Activated CD8-positive, alpha-beta T cell treated with anti-CD3 and anti-CD28 coated beads for 36 hours (primary cell): ENCODE results near the gene RAB9B. TPM values are rescaled to one million over a fixed set of nuclear protein-coding genes. Genes with fewer than 3 reads are reported as not detected.

Source experiments
- ATAC-seq: fragments of 200-7000 bp; cut with Tn5 transposase; one replicate; pipeline ENCODE4 v1.10.0; 2021; ENCODE audit warnings: mild to moderate bottlenecking, moderate library complexity
- CTCF ChIA-PET: fragments of 350-600 bp; sonication (Branson Sonifier 250); formaldehyde crosslinking; loops from one replicate; lab custom pipeline; 2021; ENCODE audit warnings: antibody characterized with exemption; lab: Charles Lee
- POLR2A ChIA-PET: fragments of 350-600 bp; sonication (Branson Sonifier 250); formaldehyde crosslinking; loops from one replicate; lab custom pipeline; 2021; ENCODE audit warnings: antibody characterized with exemption; lab: Charles Lee
- DNase-seq: peaks from one replicate; pipeline ENCODE4 v3.0.0-alpha.2; 2020
- H3K27ac Mint-ChIP-seq: one replicate; pipeline ENCODE4 v1.8.0; 2021; ENCODE audit warnings: mild to moderate bottlenecking, mixed read lengths
- H3K27me3 Mint-ChIP-seq: one replicate; pipeline ENCODE4 v1.8.0; 2021; ENCODE audit warnings: mixed read lengths
- H3K36me3 Mint-ChIP-seq: one replicate; pipeline ENCODE4 v1.8.0; 2021; ENCODE audit warnings: low read depth, mixed read lengths
- H3K4me1 Mint-ChIP-seq: one replicate; pipeline ENCODE4 v1.8.0; 2021; ENCODE audit warnings: low read depth, mixed read lengths
- H3K4me3 Mint-ChIP-seq: one replicate; pipeline ENCODE4 v1.8.0; 2021; ENCODE audit warnings: mild to moderate bottlenecking, moderate library complexity, mixed read lengths
- H3K9me3 Mint-ChIP-seq: one replicate; pipeline ENCODE4 v1.8.0; 2021; ENCODE audit warnings: mixed read lengths
- CTCF ChIP-seq: fragments of 200-600 bp; IDR thresholded peaks from one replicate; pipeline ENCODE4 v1.8.0; 2022; ENCODE audit warnings: antibody characterized with exemption, mild to moderate bottlenecking
- intact Hi-C: fragments of 100-400 bp; cut with micrococcal nuclease; formaldehyde crosslinking; loops from one replicate; pipeline ENCODE4 v1.10.0; 2022
- total RNA-seq, 2 experiments: library from RNA; stranded (reverse); gene quantifications; one replicate each; pipeline ENCODE4 v1.2.3, GENCODE V29; 2021

Gene RAB9B
- total RNA-seq, 2 experiments from 2014 or later: 0.38 to 0.45 TPM

- no peak overlapping the region for H3K4me3 Mint-ChIP-seq
- H3K9me3 Mint-ChIP-seq: no peaks in the 10 kb centered on the region
- H3K4me1 Mint-ChIP-seq: no peaks in the 10 kb centered on the region
- TF ChIP-seq CTCF: no peak
- H3K27me3 Mint-ChIP-seq: no peaks in the 10 kb centered on the region
- ATAC-seq (no peak), DNase-seq (no peak)
- no peak overlapping the region for H3K27ac Mint-ChIP-seq
- CTCF ChIA-PET: no interaction called here
- intact Hi-C loops: no loop called here
- no peaks in the 10 kb centered on the region for H3K36me3 Mint-ChIP-seq
- POLR2A ChIA-PET: no interaction called here
Measured at GRCh38 chrX:103864886-103865534, 33.0 kb upstream of the RAB9B start.

GRCh38 chrX:103864149-103864548 is 32.1 kb upstream of the RAB9B start:
- TF ChIP-seq CTCF: no peak
- ChIA-PET CTCF (no interaction called here), POLR2A (no interaction called here)
- intact Hi-C loops: no loop called here
- Mint-ChIP-seq H3K27ac (no peak overlapping the region), H3K4me1 (no peaks in the 10 kb centered on the region), H3K4me3 (no peak overlapping the region), H3K27me3 (no peaks in the 10 kb centered on the region), H3K36me3 (no peaks in the 10 kb centered on the region), H3K9me3 (no peaks in the 10 kb centered on the region)
- no peak for ATAC-seq
- DNase-seq: no peak

- Mint-ChIP-seq H3K27me3 (no peaks in the 10 kb centered on the region), H3K4me1 (no peaks in the 10 kb centered on the region), H3K27ac (no peak overlapping the region), H3K9me3 (no peaks in the 10 kb centered on the region), H3K36me3 (no peaks in the 10 kb centered on the region), H3K4me3 (no peak overlapping the region)
- intact Hi-C loops: no loop called here
- TF ChIP-seq CTCF: no peak
- POLR2A ChIA-PET: no interaction called here
- CTCF ChIA-PET: interaction anchor here (1.1 kb wide), 1 partner anchor 14 kb away, joined by 3 read pairs; no protein-coding TSS in a partner anchor
- ATAC-seq (no peak), DNase-seq (no peak)
Measured at GRCh38 chrX:103861200-103861599, 29.1 kb upstream of the RAB9B start.

- no peak for TF ChIP-seq CTCF
- DNase-seq (no peak), ATAC-seq (no peak)
- ChIA-PET POLR2A (no interaction called here), CTCF (no interaction called here)
- H3K4me1 Mint-ChIP-seq: no peaks in the 10 kb centered on the region
- no peak overlapping the region for H3K27ac Mint-ChIP-seq
- peaks cover 5% of the 10 kb centered on the region for H3K27me3 Mint-ChIP-seq
- no peaks in the 10 kb centered on the region for H3K9me3 Mint-ChIP-seq
- intact Hi-C loops: no loop called here
- H3K4me3 Mint-ChIP-seq: no peak overlapping the region
- no peaks in the 10 kb centered on the region for H3K36me3 Mint-ChIP-seq
Measured at GRCh38 chrX:103849558-103849957, 17.5 kb upstream of the RAB9B start.

- Mint-ChIP-seq H3K27me3 (peaks cover 5% of the 10 kb centered on the region), H3K36me3 (no peaks in the 10 kb centered on the region), H3K4me1 (no peaks in the 10 kb centered on the region), H3K9me3 (no peaks in the 10 kb centered on the region), H3K4me3 (no peak overlapping the region), H3K27ac (no peak overlapping the region)
- DNase-seq (no peak), ATAC-seq (no peak)
- ChIA-PET POLR2A (no interaction called here), CTCF (interaction anchor here (1.0 kb wide), 1 partner anchor 14 kb away, joined by 3 read pairs; no protein-coding TSS in a partner anchor)
- TF ChIP-seq CTCF: no peak
- intact Hi-C loops: no loop called here
Measured at GRCh38 chrX:103847174-103847870, 15.3 kb upstream of the RAB9B start.
